ENCODE results near the gene ZNF462. TPM values are rescaled to one million over a fixed set of nuclear protein-coding genes. Genes with fewer than 3 reads are reported as not detected.
"Not testable (repeated sequence)": the region's sequence is repeated elsewhere in the genome, so short reads cannot be mapped to it uniquely, and the experiment has no call there.

ZNF462 gene
- total RNA-seq = 38.8 TPM
- long read RNA-seq, partial matches to known transcripts = 3 of 12 reads
- long read RNA-seq, other reads (novel, unspliced or antisense) = 9 of 12 reads

- no peak for DNase-seq (ENCODE audit: low spot score)
- intact Hi-C loops (cut with DNase I) = loop anchor here (5.0 to 10.0 kb wide), 3 partner anchors 99 to 578 kb away; no protein-coding TSS in a partner anchor
These were observed at the start of gene ZNF462 for GRCh38 chr9:106862821-106863720. Gene ZNF462, plus strand, starts transcription at chr9:106863166. Its CDS starts 60,218 bp downstream, at chr9:106923384.

GRCh38 chr9:106816524-106816923 is 46.4 kb upstream of the ZNF462 start:
- intact Hi-C loops (cut with DNase I) = no loop called here
- DNase-seq (ENCODE audit: low spot score) = no peak

- intact Hi-C loops (cut with DNase I) = no loop called here
- no peak for DNase-seq (ENCODE audit: low spot score)
These were observed 44.9 kb upstream of the ZNF462 start for GRCh38 chr9:106818034-106818433.

- DNase-seq (ENCODE audit: low spot score) = no peak
- intact Hi-C loops (cut with DNase I) = no loop called here
These were observed 42.1 kb upstream of the ZNF462 start for GRCh38 chr9:106820866-106821265.

- no peak for DNase-seq (ENCODE audit: low spot score)
- intact Hi-C loops (cut with DNase I) = no loop called here
These were observed 34.9 kb upstream of the ZNF462 start for GRCh38 chr9:106828070-106828469.

GRCh38 chr9:106828965-106829364 is 34.0 kb upstream of the ZNF462 start:
- no peak for DNase-seq (ENCODE audit: low spot score)
- intact Hi-C loops (cut with DNase I) = no loop called here

GRCh38 chr9:106829666-106830408 is 33.1 kb upstream of the ZNF462 start:
- intact Hi-C loops (cut with DNase I) = no loop called here
- DNase-seq (ENCODE audit: low spot score) = no peak

- no peak for DNase-seq (ENCODE audit: low spot score)
- intact Hi-C loops (cut with DNase I) = no loop called here
These were observed 32.3 kb upstream of the ZNF462 start for GRCh38 chr9:106830527-106831150.

- no peak for DNase-seq (ENCODE audit: low spot score)
- intact Hi-C loops (cut with DNase I) = no loop called here
These were observed 28.1 kb upstream of the ZNF462 start for GRCh38 chr9:106834888-106835287.

GRCh38 chr9:106835840-106836239 is 27.1 kb upstream of the ZNF462 start:
- DNase-seq (ENCODE audit: low spot score) = no peak
- intact Hi-C loops (cut with DNase I) = no loop called here

- intact Hi-C loops (cut with DNase I) = no loop called here
- DNase-seq (ENCODE audit: low spot score) = no peak
These were observed 19.6 kb upstream of the ZNF462 start for GRCh38 chr9:106843371-106843770.

- DNase-seq (ENCODE audit: low spot score) = no peak
- intact Hi-C loops (cut with DNase I) = no loop called here
These were observed 16.7 kb upstream of the ZNF462 start for GRCh38 chr9:106846307-106846706.

GRCh38 chr9:106846857-106847256 is 16.1 kb upstream of the ZNF462 start:
- intact Hi-C loops (cut with DNase I) = no loop called here
- DNase-seq (ENCODE audit: low spot score) = no peak

- not testable (repeated sequence) for DNase-seq (ENCODE audit: low spot score)
These were observed 11.3 kb upstream of the ZNF462 start for GRCh38 chr9:106851640-106852039.

GRCh38 chr9:106857811-106858470 is 5.0 kb upstream of the ZNF462 start:
- DNase-seq (ENCODE audit: low spot score) = no peak
- intact Hi-C loops (cut with DNase I) = no loop called here

More at GRCh38 chr9:106851640-106852039, 11.3 kb upstream of the ZNF462 start:
- intact Hi-C loops (cut with DNase I) = not testable (repeated sequence)

GRCh38 chr9:106859957-106860720 is 2.8 kb upstream of the ZNF462 start:
- intact Hi-C loops (cut with DNase I) = loop anchor here (5.0 to 10.0 kb wide), 3 partner anchors 102 to 575 kb away; no protein-coding TSS in a partner anchor
- DNase-seq (ENCODE audit: low spot score) = no peak

GRCh38 chr9:106860721-106861639 is 2.0 kb upstream of the ZNF462 start:
- intact Hi-C loops (cut with DNase I) = loop anchor here (5.0 to 10.0 kb wide), 3 partner anchors 101 to 576 kb away; no protein-coding TSS in a partner anchor
- DNase-seq (ENCODE audit: low spot score) = no peak
